Neural cell (in vitro differentiated cells): Measurements from ENCODE around the gene ODF4. TPM values are rescaled to one million over a fixed set of nuclear protein-coding genes. Genes with fewer than 3 reads are reported as not detected.

Source experiments
- H2AFZ ChIP-seq: fragments of 200-600, 300-800 bp; sonication (generic), shearing (Covaris generic); 2 replicates; pipeline ENCODE4 v1.6.0; 2014; ENCODE audit warnings: low read depth, mild to moderate bottlenecking, antibody characterized with exemption, low read length, moderate library complexity
- H3F3A ChIP-seq: fragments of 200-600 bp; shearing (Covaris generic); 2 replicates; pipeline ENCODE4 v1.6.1; 2016; ENCODE audit warnings: mild to moderate bottlenecking, moderate library complexity, mixed read lengths, antibody characterized with exemption, low read length; ENCODE audit not compliant: insufficient read depth, poor library complexity, severe bottlenecking
- H3K27ac ChIP-seq: fragments of 200-600, 300-800 bp; sonication (generic), shearing (Covaris generic); 2 replicates; pipeline ENCODE4 v1.5.1; 2014; ENCODE audit warnings: mild to moderate bottlenecking, low read length, moderate library complexity
- H3K27me3 ChIP-seq: fragments of 300-800, 200-600 bp; sonication (generic), shearing (Covaris generic); 2 replicates; pipeline ENCODE4 v1.6.0; 2014; ENCODE audit warnings: mild to moderate bottlenecking, low read depth, low read length, moderate library complexity; ENCODE audit not compliant: insufficient read depth
- H3K36me3 ChIP-seq: fragments of 300-800, 200-600 bp; sonication (generic), shearing (Covaris generic); 2 replicates; pipeline ENCODE4 v1.5.1; 2014; ENCODE audit warnings: mild to moderate bottlenecking, antibody characterized with exemption, low read length, moderate library complexity; ENCODE audit not compliant: insufficient read depth
- H3K4me2 ChIP-seq: fragments of 300-800, 200-600 bp; sonication (generic), shearing (Covaris generic); 2 replicates; pipeline ENCODE4 v1.6.0; 2014; ENCODE audit warnings: mild to moderate bottlenecking, low read length
- H3K4me3 ChIP-seq: fragments of 300-800, 200-600 bp; sonication (generic), shearing (Covaris generic); 2 replicates; pipeline ENCODE4 v1.5.1; 2014; ENCODE audit warnings: mild to moderate bottlenecking, low read length, moderate library complexity
- H3K79me2 ChIP-seq: fragments of 200-600 bp; shearing (Covaris generic); replicated peaks from 2 replicates; pipeline ENCODE4 v1.6.0; 2014; ENCODE audit warnings: mild to moderate bottlenecking, low read length, moderate library complexity; ENCODE audit not compliant: insufficient read depth
- H3K9ac ChIP-seq: fragments of 300-800, 200-600 bp; sonication (generic), shearing (Covaris generic); 2 replicates; pipeline ENCODE4 v1.6.1; 2016; ENCODE audit warnings: mild to moderate bottlenecking, low read length, mixed read lengths
- H3K9me2 ChIP-seq: fragments of 200-600 bp; shearing (Covaris generic); 2 replicates; pipeline ENCODE4 v1.6.1; 2016; ENCODE audit warnings: mild to moderate bottlenecking, low read length, mixed read lengths; ENCODE audit not compliant: insufficient read depth
- H3K9me3 ChIP-seq: fragments of 200-600, 300-800 bp; sonication (generic), shearing (Covaris generic); 2 replicates; pipeline ENCODE4 v1.6.1; 2016; ENCODE audit warnings: mild to moderate bottlenecking, mixed run types, low read length, moderate library complexity, mixed read lengths
- H4K20me1 ChIP-seq: fragments of 200-600 bp; shearing (Covaris generic); 2 replicates; pipeline ENCODE4 v1.6.1; 2016; ENCODE audit warnings: mild to moderate bottlenecking, mixed run types; ENCODE audit not compliant: insufficient read depth
- EP300 ChIP-seq: fragments of 450-650 bp; conservative IDR thresholded peaks from 2 replicates; pipeline ENCODE4 v1.6.1; 2014; ENCODE audit warnings: antibody characterized with exemption, mild to moderate bottlenecking, moderate library complexity; ENCODE audit not compliant: poor library complexity, severe bottlenecking
- EZH2 ChIP-seq: fragments of 200-600, 300-800 bp; shearing (Covaris generic), sonication (generic); IDR thresholded peaks from 2 replicates; pipeline ENCODE4 v1.6.1; 2014; ENCODE audit warnings: antibody characterized with exemption, low read length, borderline replicate concordance, mild to moderate bottlenecking; ENCODE audit not compliant: insufficient read depth, poor library complexity, severe bottlenecking
- MXI1 ChIP-seq: fragments of 450-650 bp; conservative IDR thresholded peaks from 2 replicates; pipeline ENCODE4 v1.6.1; 2014; ENCODE audit warnings: antibody characterized with exemption, mild to moderate bottlenecking; ENCODE audit not compliant: poor library complexity, severe bottlenecking
- POLR2AphosphoS5 ChIP-seq: IDR thresholded peaks from 2 replicates; pipeline ENCODE4 v1.6.1; 2012
- RAD21 ChIP-seq: fragments of 450-650 bp; conservative IDR thresholded peaks from 2 replicates; pipeline ENCODE4 v1.6.1; 2014; ENCODE audit warnings: antibody characterized with exemption, mild to moderate bottlenecking, moderate library complexity
- SMC3 ChIP-seq: fragments of 450-650 bp; conservative IDR thresholded peaks from 2 replicates; pipeline ENCODE4 v1.6.1; 2014; ENCODE audit warnings: antibody characterized with exemption, mild to moderate bottlenecking, moderate library complexity; ENCODE audit not compliant: poor library complexity
- TAF1 ChIP-seq: IDR thresholded peaks from 2 replicates; pipeline ENCODE4 v1.6.1; 2012; ENCODE audit warnings: low read depth
- polyA plus RNA-seq: library from polyadenylated mRNA; depleted of rRNA; stranded (reverse); fragments of >200 nt; gene quantifications from 2 replicates; pipeline ENCODE4 v1.2.3, GENCODE V29; 2014
- TF ChIP-seq, protein P1 (sequence below): fragments of 450-650 bp; IDR thresholded peaks from 2 replicates; pipeline ENCODE4 v1.5.1; 2014; ENCODE audit warnings: antibody characterized with exemption, mild to moderate bottlenecking, moderate library complexity; ENCODE audit not compliant: poor library complexity, severe bottlenecking
- TF ChIP-seq, protein P2 (sequence below): IDR thresholded peaks from 2 replicates; pipeline ENCODE4 v1.6.1; 2012; ENCODE audit warnings: borderline replicate concordance

Gene ODF4
- polyA plus RNA-seq, 1 donor from 2014 or later: not detected

DNA sequence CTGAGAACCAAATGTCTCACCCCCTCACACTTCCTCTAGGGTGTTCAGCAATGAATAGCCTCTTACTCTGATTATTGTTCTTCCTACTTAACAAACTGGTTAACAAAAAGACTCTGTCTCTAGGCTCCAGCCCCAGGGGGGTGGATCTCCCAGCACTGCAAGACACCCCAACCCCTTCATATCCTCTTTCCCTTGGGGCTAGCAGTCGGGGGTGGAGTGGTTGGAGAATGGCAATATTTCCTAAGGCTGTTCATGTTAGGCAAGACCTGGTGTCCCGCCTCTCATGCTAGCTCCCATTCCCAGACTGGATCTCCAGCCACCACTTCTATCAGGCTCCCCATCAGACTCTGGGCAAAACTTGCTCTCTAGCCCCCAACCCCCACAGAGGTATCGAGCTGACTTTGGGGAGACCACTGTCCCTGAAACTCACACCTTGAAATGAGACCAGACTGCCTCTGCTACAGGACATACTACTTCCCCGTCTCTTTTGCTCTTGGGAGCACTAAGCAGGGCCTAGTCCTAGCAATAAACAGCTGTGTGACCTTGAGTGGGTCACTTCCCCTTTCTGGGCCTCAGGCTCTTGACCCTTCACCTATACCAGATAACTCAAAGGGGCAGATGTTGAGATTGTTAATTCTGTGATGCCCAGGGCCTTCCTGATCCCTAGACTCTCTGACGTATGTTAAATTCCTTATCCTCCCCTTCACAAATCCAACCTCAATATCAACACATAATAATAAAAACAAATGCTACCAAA, 46.8 kb upstream of the ODF4 start:
- H3F3A ChIP-seq: no peaks in the 10 kb centered on the region
- H4K20me1 ChIP-seq: no peaks in the 10 kb centered on the region
- no peaks in the 10 kb centered on the region for H3K36me3 ChIP-seq
- no peak overlapping the region for H2AFZ ChIP-seq
- no peak overlapping the region for H3K9ac ChIP-seq
- H3K4me2 ChIP-seq: no peak overlapping the region
- TF ChIP-seq EZH2 (no peak), POLR2AphosphoS5 (no peak), TAF1 (no peak), EP300 (no peak), RAD21 (no peak), SMC3 (no peak)
- TF ChIP-seq, protein P1, sequence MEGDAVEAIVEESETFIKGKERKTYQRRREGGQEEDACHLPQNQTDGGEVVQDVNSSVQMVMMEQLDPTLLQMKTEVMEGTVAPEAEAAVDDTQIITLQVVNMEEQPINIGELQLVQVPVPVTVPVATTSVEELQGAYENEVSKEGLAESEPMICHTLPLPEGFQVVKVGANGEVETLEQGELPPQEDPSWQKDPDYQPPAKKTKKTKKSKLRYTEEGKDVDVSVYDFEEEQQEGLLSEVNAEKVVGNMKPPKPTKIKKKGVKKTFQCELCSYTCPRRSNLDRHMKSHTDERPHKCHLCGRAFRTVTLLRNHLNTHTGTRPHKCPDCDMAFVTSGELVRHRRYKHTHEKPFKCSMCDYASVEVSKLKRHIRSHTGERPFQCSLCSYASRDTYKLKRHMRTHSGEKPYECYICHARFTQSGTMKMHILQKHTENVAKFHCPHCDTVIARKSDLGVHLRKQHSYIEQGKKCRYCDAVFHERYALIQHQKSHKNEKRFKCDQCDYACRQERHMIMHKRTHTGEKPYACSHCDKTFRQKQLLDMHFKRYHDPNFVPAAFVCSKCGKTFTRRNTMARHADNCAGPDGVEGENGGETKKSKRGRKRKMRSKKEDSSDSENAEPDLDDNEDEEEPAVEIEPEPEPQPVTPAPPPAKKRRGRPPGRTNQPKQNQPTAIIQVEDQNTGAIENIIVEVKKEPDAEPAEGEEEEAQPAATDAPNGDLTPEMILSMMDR: no peak
- H3K27me3 ChIP-seq: no peaks in the 10 kb centered on the region
- no peaks in the 10 kb centered on the region for H3K9me2 ChIP-seq
- no peaks in the 10 kb centered on the region for H3K9me3 ChIP-seq
- H3K27ac ChIP-seq: no peak overlapping the region
- H3K4me3 ChIP-seq: no peak overlapping the region
- no peaks in the 10 kb centered on the region for H3K79me2 ChIP-seq

DNA sequence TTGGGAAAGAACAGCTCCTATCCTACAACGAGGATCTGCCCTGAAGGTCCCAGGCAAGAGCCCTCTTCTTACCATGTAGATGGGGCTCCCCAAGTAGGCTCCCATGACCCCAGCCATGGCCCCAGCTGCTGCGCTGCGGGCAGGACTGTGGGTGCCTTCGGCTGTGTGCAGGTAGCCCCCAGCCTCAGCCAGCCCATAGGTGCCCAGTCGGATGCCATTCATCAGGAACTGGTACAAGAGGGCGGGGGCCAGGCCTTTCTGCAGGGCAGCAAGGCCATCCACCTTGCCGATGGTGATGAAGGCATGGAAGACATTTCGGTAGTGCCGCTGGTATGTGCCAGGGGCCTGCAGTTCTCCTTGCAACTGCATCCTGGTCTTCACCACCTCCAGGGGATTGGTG, 45.3 kb upstream of the ODF4 start:
- Histone ChIP-seq H3K27me3 (no peaks in the 10 kb centered on the region), H3K4me3 (no peak overlapping the region), H3K36me3 (no peaks in the 10 kb centered on the region), H3F3A (no peaks in the 10 kb centered on the region), H2AFZ (no peak overlapping the region), H3K27ac (no peak overlapping the region), H3K9me3 (no peaks in the 10 kb centered on the region), H3K79me2 (no peaks in the 10 kb centered on the region), H3K4me2 (no peak overlapping the region), H4K20me1 (no peaks in the 10 kb centered on the region), H3K9me2 (no peaks in the 10 kb centered on the region), H3K9ac (no peak overlapping the region)
- no peak for TF ChIP-seq EZH2
- TF ChIP-seq SMC3: no peak
- no peak for TF ChIP-seq EP300
- TF ChIP-seq RAD21: no peak
- TF ChIP-seq POLR2AphosphoS5: no peak
- TF ChIP-seq MXI1: no peak
- TF ChIP-seq, protein P2, sequence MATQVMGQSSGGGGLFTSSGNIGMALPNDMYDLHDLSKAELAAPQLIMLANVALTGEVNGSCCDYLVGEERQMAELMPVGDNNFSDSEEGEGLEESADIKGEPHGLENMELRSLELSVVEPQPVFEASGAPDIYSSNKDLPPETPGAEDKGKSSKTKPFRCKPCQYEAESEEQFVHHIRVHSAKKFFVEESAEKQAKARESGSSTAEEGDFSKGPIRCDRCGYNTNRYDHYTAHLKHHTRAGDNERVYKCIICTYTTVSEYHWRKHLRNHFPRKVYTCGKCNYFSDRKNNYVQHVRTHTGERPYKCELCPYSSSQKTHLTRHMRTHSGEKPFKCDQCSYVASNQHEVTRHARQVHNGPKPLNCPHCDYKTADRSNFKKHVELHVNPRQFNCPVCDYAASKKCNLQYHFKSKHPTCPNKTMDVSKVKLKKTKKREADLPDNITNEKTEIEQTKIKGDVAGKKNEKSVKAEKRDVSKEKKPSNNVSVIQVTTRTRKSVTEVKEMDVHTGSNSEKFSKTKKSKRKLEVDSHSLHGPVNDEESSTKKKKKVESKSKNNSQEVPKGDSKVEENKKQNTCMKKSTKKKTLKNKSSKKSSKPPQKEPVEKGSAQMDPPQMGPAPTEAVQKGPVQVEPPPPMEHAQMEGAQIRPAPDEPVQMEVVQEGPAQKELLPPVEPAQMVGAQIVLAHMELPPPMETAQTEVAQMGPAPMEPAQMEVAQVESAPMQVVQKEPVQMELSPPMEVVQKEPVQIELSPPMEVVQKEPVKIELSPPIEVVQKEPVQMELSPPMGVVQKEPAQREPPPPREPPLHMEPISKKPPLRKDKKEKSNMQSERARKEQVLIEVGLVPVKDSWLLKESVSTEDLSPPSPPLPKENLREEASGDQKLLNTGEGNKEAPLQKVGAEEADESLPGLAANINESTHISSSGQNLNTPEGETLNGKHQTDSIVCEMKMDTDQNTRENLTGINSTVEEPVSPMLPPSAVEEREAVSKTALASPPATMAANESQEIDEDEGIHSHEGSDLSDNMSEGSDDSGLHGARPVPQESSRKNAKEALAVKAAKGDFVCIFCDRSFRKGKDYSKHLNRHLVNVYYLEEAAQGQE: no peak
- TF ChIP-seq, protein P1: no peak
- no peak for TF ChIP-seq TAF1
